Coronary artery (tissue), 2 donors: Measurements from ENCODE around the gene MAGOH.

ENCODE experiments used
- DNase-seq: peaks from one replicate; pipeline ENCODE4 v3.0.0-alpha.2; 2017; ENCODE audit warnings: low spot score
- H3K27ac ChIP-seq, 2 donors: fragments of 200-600 bp; sonication (generic); one replicate each; pipeline ENCODE4 v1.5.1; 2016 to 2019
- H3K4me3 ChIP-seq: fragments of 200-600 bp; sonication (generic); 2 replicates; pipeline ENCODE4 v1.5.1; 2016; ENCODE audit warnings: mild to moderate bottlenecking, moderate library complexity
- CTCF ChIP-seq: fragments of 200-600 bp; sonication (generic); IDR thresholded peaks from one replicate; pipeline ENCODE4 v1.5.1; 2019; ENCODE audit warnings: antibody characterized with exemption

Gene MAGOH

GRCh38 chr1:53220962-53221286 is 17.4 kb downstream of the MAGOH start:
- no peak for TF ChIP-seq CTCF
- peak overlapping the region; percentile 91 for H3K4me3 ChIP-seq
- H3K27ac ChIP-seq, result peak overlapping the region; percentile 98 to 99
- no peak for DNase-seq

GRCh38 chr1:53220171-53220961 is 18.0 kb downstream of the MAGOH start, which contains the start of gene CZIB:
TSS of gene CZIB (minus strand) at chr1:53220634. CDS start at chr1:53220575, 59 bp downstream.
- Histone ChIP-seq H3K27ac (peak within 1 kb of the TSS; percentile 98 to 99), H3K4me3 (peak within 1 kb of the TSS; percentile 91)
- peak; percentile 95 for DNase-seq

GRCh38 chr1:53219711-53220110 is 18.6 kb downstream of the MAGOH start:
- no peak for DNase-seq
- H3K4me3 ChIP-seq, result peak overlapping the region; percentile 91
- no peak for TF ChIP-seq CTCF
- H3K27ac ChIP-seq, result peak overlapping the region; percentile 98 to 99

More at GRCh38 chr1:53220171-53220961, 18.0 kb downstream of the MAGOH start, which contains the start of gene CZIB:
- no peak for TF ChIP-seq CTCF

GRCh38 chr1:53218201-53218600 is 20.1 kb downstream of the MAGOH start:
- no peak for DNase-seq
- Histone ChIP-seq H3K4me3 (no peak overlapping the region), H3K27ac (no peak overlapping the region)
- TF ChIP-seq CTCF, result no peak

- peak; percentile 29 for DNase-seq
- H3K4me3 ChIP-seq, result no peak overlapping the region
- no peak overlapping the region for H3K27ac ChIP-seq
Observed at GRCh38 chr1:53214376-53214940, 23.9 kb downstream of the MAGOH start.

GRCh38 chr1:53210954-53211353 is 27.4 kb downstream of the MAGOH start:
- no peak for TF ChIP-seq CTCF
- no peak overlapping the region for H3K27ac ChIP-seq
- H3K4me3 ChIP-seq, result no peak overlapping the region
- peak; percentile 46 for DNase-seq

More at GRCh38 chr1:53214376-53214940, 23.9 kb downstream of the MAGOH start:
- no peak for TF ChIP-seq CTCF

GRCh38 chr1:53210352-53210751 is 28.0 kb downstream of the MAGOH start:
- no peak overlapping the region for H3K4me3 ChIP-seq
- no peak for TF ChIP-seq CTCF
- DNase-seq, result peak; percentile 43
- H3K27ac ChIP-seq, result no peak overlapping the region
